Right ventricle myocardium superior (tissue), 1 donor: ENCODE data around the gene ARMH3. TPM values are rescaled to one million over a fixed set of nuclear protein-coding genes. Genes with fewer than 3 reads are reported as not detected.

ENCODE experiments used
- ATAC-seq: fragments of 200-7000 bp; cut with Tn5 transposase; one replicate; pipeline ENCODE4 v1.9.1; 2020; ENCODE audit warnings: mild to moderate bottlenecking; ENCODE audit not compliant: poor library complexity
- DNase-seq: peaks from one replicate; pipeline ENCODE4 v3.0.0-alpha.2; 2020
- intact Hi-C: fragments of 100-400 bp; cut with DNase I; formaldehyde crosslinking; loops from one replicate; pipeline ENCODE4 v1.11.2; 2022
- total RNA-seq: library from RNA; stranded (reverse); fragmentation: NEBNext Ultra II Directional; extraction: Animal tissue kit (Norgen Biotek cat#: 25700); gene quantifications from one replicate; pipeline ENCODE4 v1.2.1, GENCODE V29; 2021
- donor health status: DM: no; HTN: yes; CAD: no; lungs with severe emphysema.

The ARMH3 gene
- total RNA-seq, 1 donor from 2014 or later = 55.1 TPM

DNA sequence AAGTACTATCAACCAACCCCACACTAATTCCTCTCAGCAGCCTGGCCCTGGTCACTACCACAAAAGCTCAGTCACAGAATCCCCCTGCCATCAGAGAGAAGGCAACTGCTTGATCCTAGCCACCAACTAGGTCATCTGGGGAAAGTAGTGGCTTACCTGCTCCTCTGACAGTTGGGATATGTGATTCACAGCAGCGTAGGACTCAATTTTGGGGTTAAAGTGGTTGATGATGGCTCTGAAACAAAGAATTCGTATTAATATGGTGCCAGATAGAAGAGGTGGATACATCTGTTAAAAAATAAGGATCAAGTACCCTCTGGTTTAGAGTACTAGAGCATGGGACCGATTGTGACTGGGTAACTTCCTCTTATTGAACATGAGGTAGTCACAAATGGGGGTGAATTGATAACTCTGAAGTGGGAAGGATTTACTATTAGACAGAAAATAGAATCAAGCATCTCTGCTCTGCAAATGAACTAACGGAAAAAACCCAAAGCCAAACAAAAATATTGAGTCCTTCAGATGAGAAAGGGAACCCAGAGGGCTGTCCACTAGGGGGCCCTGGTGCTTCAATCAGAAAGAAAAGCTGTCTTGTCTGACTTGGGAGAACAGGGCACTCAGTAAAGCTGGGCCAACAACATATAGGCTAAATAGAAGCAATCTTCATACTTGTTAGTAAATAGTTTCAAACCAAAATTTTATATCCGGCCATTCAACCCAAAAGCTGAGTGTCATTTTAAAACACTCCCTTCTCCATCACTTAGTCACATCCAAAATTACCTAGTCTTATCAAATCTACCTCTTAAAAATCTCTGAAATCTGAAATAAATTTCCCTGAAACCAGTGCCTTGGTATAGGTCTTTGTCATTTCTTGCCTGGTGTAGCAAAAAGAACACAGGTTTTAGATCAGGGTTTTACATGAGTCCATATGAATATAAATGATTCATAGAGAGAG, 166.4 kb downstream of the ARMH3 start:
- ATAC-seq = peak; percentile 47
- DNase-seq = peak; percentile 81
- intact Hi-C loops = loop anchor here (5.0 to 10.0 kb wide), 2 partner anchors 85 to 118 kb away; no protein-coding TSS in a partner anchor

DNA sequence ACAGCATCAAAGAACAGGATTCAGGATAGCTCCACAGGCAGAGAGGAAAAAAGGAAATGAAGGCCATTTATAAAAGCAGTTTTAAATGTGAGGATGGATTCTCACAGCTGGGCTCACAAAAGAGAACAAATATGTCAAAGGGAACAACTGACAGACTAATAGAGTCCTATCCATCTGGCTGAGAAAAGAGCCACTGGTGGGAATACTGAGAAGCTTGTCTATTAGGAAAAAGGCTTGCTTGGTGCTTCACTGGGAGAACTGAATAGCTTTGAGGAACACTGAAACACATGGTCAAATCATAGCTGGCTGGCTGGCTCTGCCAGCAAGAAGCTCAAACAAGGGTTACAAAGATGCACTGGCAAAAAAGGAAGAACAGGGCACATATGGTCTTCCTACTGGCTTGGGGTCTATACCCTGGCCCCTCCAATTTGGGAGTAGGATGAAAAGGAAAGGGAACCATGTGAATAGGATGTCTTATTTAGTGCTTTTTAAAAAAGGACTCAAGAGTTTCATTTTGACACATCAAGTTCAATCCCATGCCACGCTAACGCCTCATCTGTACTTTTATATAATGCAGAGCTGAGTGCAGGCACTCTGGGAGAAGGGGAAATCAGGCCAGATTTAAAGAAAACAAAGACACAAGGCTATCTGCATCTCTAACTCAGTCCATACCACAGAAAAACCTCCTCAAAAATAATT, 167.6 kb downstream of the ARMH3 start:
- DNase-seq = no peak
- intact Hi-C loops = loop anchor here (5.0 kb wide), 1 partner anchor 119 kb away; no protein-coding TSS in a partner anchor
- ATAC-seq = no peak

DNA sequence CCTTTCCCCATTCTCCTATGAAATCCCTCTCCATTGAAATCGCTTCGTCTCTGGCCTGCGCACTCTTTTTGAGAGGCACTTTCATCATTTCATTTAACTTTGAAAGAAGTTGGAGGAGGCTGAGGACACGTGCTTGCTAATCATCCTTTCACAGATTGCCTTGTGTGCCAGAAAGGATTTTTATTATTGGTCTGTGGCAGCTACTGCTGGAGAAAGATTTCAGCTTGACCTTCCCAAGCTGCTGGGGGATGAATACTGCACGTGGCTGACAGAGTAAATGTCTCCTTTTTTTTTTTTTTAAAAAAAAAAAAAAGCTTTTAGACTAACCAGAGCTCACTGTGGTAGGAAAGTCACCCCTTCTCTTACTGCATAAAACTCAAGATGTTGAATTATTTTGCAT, 168.2 kb downstream of the ARMH3 start:
- ATAC-seq (peak; percentile 61), DNase-seq (no peak)
- intact Hi-C loops = loop anchor here (5.0 kb wide), 1 partner anchor 120 kb away; no protein-coding TSS in a partner anchor

DNA sequence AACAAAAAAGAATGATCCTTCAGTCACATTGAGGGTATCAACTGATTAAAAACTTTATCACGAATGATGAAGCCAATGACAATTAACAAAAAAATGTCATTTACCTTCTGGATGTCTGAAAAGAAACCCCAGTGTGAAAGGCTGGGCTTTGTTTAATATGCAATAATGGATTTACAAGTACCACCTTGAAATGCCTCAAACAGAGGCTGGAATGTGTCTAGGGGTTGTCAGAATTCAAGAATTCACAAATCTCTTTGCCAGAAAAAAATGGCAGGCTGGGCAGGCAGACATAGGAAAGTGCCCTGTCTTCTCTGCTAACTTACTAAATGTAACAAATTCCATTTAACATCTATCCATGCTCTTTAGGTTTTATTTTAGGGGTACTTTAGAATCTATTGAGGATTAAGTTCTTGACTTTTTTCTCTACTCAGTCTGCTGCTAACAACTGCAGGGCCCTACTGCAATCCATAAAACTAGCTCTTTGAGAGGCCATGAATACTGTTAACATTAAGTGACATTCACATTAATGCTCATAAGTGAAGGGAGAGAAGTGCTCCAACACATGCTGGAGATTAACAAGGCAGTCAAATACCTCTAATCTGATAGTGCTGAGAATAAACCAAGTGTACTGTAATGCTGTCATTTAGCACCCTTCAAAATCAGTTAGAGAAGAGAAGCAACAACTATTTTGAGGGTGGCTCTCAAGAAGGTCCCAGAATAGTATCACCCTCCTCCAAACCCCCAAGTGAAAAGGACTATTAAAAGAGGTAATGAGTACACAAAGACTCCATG, 169.3 kb downstream of the ARMH3 start:
- peak; percentile 73 for ATAC-seq
- no peak for DNase-seq
- intact Hi-C loops = loop anchor here (5.0 kb wide), 1 partner anchor 121 kb away; no protein-coding TSS in a partner anchor

DNA sequence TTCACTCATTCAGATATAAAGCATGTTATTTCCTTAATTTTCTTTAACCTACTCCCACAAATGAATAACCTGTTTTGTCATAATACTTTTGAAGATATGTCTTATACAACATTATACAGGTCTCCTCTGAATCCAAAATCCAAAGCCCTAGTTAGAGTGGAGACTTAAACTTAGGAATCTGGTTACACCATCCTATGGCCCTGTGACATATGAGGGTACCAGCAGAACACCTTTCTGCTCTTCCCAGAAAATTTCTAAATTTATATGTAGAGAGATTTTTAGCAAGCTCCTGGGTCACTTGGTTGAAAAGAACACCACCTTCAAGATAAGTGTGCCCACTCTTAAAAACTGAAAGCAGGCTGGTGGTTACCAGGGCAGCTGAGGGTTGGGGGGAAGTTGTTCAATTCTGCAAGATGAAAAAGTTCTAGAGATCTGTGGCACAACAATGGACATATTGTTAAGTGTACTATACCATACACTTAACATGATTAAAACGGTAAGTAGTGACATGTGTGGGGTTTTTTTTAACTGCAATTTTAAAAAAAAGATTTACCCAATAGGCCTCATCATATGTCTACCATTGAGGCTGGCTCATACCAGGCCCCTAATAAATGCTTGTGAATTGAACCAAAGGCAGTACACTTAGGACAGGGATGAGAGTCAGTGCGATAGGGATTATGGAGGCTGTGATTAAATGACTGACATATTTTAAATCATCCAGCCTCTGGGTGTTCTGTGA, 174.8 kb downstream of the ARMH3 start:
- intact Hi-C loops = loop anchor here (5.0 kb wide), 1 partner anchor 39 kb away; the partner anchor contains the start of gene KCNIP2
- DNase-seq = no peak

DNA sequence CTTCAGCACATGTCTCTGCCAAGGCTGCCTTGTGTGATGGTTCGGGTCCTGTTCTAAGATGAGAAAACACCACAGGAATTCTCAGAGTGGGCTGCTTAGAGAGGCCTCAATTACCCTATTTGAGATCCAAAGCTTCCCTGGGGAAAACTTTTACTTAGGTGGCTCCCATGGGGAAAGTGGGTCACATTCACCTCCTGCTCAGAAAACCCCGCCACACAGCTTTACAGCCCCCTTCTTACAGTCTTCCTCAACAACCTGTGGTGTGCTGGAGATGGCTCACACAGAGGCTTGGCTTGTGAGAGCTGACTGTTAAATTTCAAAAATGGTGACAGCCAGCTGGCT, 175.8 kb downstream of the ARMH3 start:
- no peak for ATAC-seq
- intact Hi-C loops = loop anchor here (5.0 kb wide), 1 partner anchor 38 kb away; the partner anchor contains the start of gene KCNIP2

More for the DNA sequence above, 174.8 kb downstream of the ARMH3 start:
- ATAC-seq = no peak

DNA sequence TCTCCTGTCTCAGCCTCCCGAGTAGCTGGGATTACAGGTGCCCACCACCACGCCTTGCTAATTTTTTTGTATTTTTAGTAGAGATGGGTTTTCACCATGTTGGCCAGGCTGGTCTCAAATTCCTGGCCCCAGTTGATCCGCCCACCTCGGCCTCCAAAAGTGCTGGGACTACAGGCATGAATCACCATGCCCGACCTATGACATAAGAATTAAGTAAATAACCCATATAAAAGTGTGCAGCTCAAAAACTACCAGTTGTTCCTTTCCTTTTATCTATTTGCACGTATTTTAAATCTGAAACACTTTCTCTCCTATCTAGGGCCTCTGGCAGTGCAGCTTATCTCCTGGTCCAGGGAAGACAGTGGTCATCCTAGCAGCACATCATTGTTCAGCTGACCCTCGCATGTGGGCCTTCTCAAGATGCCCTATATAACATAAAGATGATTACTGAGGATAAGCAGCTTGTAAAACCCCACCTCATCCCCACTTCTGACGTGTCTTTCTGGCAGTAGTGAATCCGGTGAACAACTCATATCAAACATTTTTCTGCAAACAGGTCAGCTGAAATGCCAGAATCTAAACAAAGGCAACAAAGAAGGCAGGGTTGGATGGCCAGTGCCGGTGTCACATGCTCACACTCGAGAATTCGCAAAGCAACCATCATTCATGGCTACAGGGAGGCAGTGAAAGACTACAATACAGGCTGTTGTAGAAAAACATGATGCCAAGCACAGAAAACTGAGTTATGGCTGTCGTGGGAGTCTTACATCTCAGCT, 176.3 kb downstream of the ARMH3 start:
- no peak for DNase-seq
- intact Hi-C loops = loop anchor here (5.0 kb wide), 1 partner anchor 37 kb away; the partner anchor contains the start of gene KCNIP2
- no peak for ATAC-seq

More for the DNA sequence above, 175.8 kb downstream of the ARMH3 start:
- no peak for DNase-seq

DNA sequence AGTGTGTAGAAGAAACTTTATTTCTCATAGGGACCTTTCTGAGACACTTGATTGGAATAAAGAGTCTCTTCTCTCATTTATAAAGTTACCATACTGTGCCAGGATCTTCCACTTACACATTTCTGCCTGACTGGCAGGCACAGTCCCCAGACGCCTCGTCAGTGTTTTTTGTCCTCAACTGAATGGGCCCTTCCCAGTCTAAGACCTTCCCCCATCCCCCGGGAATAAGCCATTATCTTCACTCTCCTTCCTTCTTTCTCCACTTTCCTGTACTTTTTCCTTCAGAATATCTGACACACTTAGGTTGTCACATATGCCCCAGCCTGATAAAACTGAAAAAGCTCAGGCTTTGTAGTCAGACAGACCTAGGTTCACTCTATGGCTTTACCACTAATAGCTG, 177.1 kb downstream of the ARMH3 start:
- intact Hi-C loops = no loop called here
- no peak for DNase-seq
- ATAC-seq = no peak

DNA sequence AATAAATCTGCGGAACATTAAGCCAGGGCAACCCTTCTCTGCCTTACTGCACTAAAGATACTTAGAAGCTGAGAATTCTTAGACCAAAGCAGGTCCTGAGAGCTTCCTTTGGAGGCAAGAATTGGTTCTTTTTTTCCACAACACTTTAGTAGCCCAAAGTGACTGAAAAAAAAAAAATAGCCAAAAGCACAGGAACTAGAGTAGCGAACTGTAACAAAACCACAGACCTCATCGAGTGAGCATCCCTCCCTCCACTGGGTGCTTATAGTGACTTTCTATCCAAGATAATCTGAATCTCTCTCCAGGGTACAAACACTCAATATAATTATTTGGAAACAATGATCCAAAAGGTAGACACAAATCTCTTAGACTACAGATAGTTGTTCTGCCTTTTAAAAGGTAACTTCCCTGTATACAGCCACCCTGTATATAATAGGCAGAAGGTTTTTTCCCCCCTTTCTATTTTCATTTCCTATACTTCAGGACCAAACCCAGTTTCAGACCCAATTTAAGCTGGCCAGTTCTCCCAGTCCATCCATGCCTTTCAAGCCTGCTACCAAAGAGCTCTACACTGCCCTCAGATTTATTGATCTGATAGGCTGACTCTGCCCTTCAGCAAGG, 180.8 kb downstream of the ARMH3 start:
- intact Hi-C loops = no loop called here
- no peak for DNase-seq
- ATAC-seq = no peak

DNA sequence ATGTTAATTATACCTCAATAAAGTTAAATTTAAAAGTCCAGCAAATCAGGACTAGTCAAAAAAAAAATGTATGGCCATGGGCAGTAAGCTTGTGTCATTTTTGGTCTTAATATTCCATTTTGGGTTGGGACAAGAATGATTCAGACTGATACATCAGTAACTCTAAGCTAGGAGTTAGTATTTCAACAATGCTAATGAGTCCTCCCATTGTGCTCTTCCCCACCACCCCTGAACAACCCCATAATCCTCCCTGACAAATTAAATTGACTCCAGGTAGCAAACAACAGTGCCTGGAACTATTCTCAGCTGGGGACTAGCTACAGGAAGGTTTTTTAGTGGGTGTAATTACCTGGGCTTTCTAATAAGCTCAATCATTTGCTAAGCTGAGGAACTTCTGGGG, 181.7 kb downstream of the ARMH3 start:
- no peak for DNase-seq
- ATAC-seq = no peak
- intact Hi-C loops = no loop called here

DNA sequence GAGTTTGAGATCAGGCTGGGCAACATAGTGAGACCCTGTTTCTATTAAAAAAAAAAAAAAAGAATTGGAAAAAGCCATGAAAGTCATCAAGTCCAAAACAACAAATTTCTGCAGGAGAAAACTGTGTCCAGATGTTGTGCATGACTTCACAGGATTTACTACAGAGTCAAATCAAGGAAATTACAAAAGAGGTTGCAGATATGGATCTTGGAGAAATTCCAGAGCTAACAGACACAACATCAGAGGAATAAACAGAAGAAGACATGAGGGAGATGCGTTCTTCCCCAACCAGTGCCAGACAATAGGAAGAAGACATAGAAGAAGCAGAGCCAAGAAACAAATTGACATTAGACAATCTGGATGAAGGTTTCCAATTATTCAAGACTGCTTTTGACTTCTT, 188.0 kb downstream of the ARMH3 start:
- intact Hi-C loops = no loop called here
- DNase-seq (no peak), ATAC-seq (no peak)

DNA sequence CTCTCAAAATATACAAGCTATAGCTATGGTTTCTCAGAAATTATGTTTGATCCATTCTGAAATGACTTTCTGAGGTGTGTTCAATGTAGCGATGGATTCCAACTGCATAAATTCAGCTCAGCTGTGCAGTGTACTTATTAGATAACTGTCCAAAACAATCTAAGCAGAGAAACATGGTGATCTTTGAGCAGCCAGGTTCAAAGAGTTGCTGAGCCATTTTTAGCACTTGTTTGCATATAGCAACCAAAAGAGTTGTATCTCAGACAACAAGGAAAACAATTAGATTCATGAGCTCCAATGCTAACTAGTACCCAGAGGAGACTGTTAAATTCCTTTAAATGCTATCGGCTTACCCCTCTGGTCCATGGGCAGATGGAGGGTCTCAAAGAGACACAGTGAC, 196.4 kb downstream of the ARMH3 start:
- no peak for DNase-seq
- intact Hi-C loops = no loop called here

DNA sequence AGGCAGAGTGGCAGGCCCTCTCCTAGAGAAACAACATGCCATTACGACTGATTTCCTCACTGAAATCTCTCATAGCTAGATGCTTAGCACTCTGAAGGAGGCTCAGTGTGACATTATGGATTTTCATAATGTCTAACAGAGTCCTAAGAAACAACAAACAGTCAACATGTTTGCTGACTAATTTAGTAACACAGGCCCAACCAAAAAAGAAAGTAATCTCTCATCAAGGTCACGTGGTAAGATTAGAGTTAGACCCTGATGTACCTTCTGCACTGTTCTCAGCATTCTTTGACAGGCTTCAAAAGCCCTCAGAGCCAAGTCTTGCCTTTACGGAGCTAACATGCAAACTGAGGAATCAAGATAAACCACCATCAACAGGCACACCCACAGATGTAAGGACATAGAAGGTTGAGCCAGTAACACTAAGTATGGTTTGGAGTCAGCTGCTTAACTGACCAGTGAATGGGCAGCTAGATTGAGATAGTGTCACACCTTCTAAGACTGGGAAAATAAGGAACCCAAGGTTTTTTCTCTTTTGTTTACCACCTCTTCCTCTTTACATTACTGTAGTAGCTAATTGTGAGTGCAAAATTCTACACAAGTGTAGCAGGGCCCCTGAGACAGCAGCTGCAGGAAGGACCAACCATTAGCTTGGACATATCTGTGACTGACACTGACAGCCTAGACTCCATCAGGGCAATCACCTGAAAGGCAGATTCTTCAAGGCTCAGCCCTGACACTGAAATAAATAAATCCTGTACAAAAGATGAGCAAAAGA, 197.1 kb downstream of the ARMH3 start:
- intact Hi-C loops = no loop called here

More for the DNA sequence above, 196.4 kb downstream of the ARMH3 start:
- peak; percentile 76 for ATAC-seq

DNA sequence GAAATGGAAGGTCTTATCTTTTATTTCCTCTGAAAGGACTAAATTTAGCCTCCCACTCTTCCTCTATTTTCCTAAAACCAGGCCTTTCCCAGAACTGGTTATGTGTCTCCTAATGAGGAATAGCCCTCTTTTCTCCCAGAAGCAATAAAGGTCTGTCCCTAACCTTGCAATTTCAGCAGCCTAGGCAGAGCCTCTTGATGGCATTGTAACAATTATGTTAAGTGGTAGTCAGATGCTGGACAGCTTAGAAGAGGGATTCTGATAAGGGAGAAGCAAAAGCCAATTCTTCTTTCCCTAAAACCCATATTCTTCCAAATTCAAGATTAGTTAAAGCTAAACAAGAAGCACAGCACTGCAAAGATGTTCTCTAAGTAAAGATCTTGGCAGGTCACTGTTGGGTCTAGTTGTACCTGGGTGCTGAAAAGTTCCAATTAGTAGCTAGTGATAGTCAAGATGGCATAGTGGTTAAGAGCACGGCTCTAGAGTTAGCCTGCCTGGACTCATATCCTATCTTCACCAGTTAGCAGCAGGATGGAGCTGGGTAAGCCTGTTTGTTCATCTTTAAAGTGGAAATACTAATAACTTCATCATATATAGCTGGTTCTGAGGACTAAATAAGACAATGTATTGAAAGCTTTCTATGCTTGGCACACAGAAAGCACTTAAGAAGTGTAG, 198.0 kb downstream of the ARMH3 start:
- DNase-seq = no peak
- intact Hi-C loops = no loop called here

More for the DNA sequence above, 197.1 kb downstream of the ARMH3 start:
- no peak for DNase-seq
- ATAC-seq = peak; percentile 34

DNA sequence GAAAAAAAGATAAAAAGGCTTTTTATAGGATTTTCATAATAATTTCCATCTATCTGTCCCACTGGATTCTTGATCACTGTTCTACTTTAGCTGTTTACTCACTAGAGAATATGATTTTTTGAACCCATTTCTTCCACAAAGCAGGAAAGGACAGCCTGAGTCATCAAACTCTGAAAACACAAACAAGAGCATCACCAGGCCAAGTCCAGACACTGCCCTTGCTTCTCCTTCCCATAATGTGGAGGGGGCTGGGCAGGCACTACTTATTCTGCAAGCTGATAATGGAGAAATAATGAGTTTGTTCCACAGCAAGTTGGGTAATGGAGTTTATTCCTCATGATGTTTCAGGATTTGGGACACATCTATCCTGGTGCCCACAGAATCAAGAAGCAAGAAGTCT, 199.3 kb downstream of the ARMH3 start:
- intact Hi-C loops = no loop called here
- ATAC-seq (no peak), DNase-seq (no peak)

More for the DNA sequence above, 198.0 kb downstream of the ARMH3 start:
- ATAC-seq = peak; percentile 59
